Neuronal stem cell (in vitro differentiated cells): ENCODE results near the gene PDS5B.

Source experiments
- DNase-seq: peaks from one replicate; pipeline ENCODE4 v3.0.0-alpha.2; 2013; ENCODE audit warnings: low spot score
- H2AFZ ChIP-seq: one replicate; pipeline ENCODE4 v1.6.1; 2013; ENCODE audit warnings: mild to moderate bottlenecking, low read length, inconsistent platforms
- H2AK5ac ChIP-seq: 2 replicates; pipeline ENCODE4 v1.6.1; 2013; ENCODE audit warnings: low read depth, mild to moderate bottlenecking, inconsistent platforms, low read length, moderate library complexity, mixed read lengths
- H2BK120ac ChIP-seq: 2 replicates; pipeline ENCODE4 v1.6.1; 2013; ENCODE audit warnings: low read depth, mild to moderate bottlenecking, inconsistent platforms, low read length, moderate library complexity, mixed read lengths
- H2BK12ac ChIP-seq: one replicate; pipeline ENCODE4 v1.6.1; 2013; ENCODE audit warnings: low read length, inconsistent platforms
- H2BK15ac ChIP-seq: 2 replicates; pipeline ENCODE4 v1.6.1; 2013; ENCODE audit warnings: mild to moderate bottlenecking, low read length, inconsistent platforms, mixed read lengths
- H2BK5ac ChIP-seq: one replicate; pipeline ENCODE4 v1.6.1; 2013; ENCODE audit warnings: inconsistent platforms, mild to moderate bottlenecking, low read length, moderate library complexity
- H3K14ac ChIP-seq: one replicate; pipeline ENCODE4 v1.6.1; 2013; ENCODE audit warnings: low read length, inconsistent platforms
- H3K18ac ChIP-seq: 2 replicates; pipeline ENCODE4 v1.6.1; 2013; ENCODE audit warnings: low read length, inconsistent platforms
- H3K23ac ChIP-seq: 2 replicates; pipeline ENCODE4 v1.6.1; 2013; ENCODE audit warnings: low read depth, mild to moderate bottlenecking, mixed read lengths, low read length, inconsistent platforms; ENCODE audit not compliant: poor library complexity
- H3K27ac ChIP-seq: replicated peaks from 3 replicates; pipeline ENCODE4 v1.5.1; 2013; ENCODE audit warnings: low read length, inconsistent platforms
- H3K27me3 ChIP-seq, 3 experiments: 2 replicates each; pipeline ENCODE4 v1.6.1; 2013; ENCODE audit warnings: low read length in 3 of 3, mild to moderate bottlenecking in 2 of 3, inconsistent platforms in 1 of 3, low read depth in 1 of 3, mixed read lengths in 1 of 3, moderate library complexity in 1 of 3; ENCODE audit not compliant: control insufficient read depth in 3 of 3, insufficient read depth in 3 of 3
- H3K36me3 ChIP-seq, 2 donors: replicated peaks in 1 of 2; 2 replicates each; pipeline ENCODE4 v1.6.1; 2013; ENCODE audit warnings: low read length in 2 of 2; ENCODE audit not compliant: control insufficient read depth in 2 of 2, insufficient read depth in 2 of 2
- H3K4ac ChIP-seq: 2 replicates; pipeline ENCODE4 v1.6.1; 2013; ENCODE audit warnings: inconsistent platforms, mild to moderate bottlenecking, low read length, moderate library complexity
- H3K4me1 ChIP-seq, 2 donors: 1 replicate in 1 of 2; 2 replicates in 1 of 2; pipeline ENCODE4 v1.6.1; 2013; ENCODE audit warnings: low read length in 2 of 2, low read depth in 1 of 2; ENCODE audit not compliant: control insufficient read depth in 2 of 2, insufficient read depth in 1 of 2
- H3K4me2 ChIP-seq: one replicate; pipeline ENCODE4 v1.6.1; 2013; ENCODE audit warnings: mild to moderate bottlenecking, low read length, inconsistent platforms; ENCODE audit not compliant: insufficient read depth, poor library complexity, severe bottlenecking
- H3K4me3 ChIP-seq, 2 donors: 2 replicates each; pipeline ENCODE4 v1.5.1; 2013; ENCODE audit warnings: low read length in 2 of 2, mild to moderate bottlenecking in 2 of 2, inconsistent platforms in 1 of 2, moderate library complexity in 1 of 2
- H3K79me1 ChIP-seq: one replicate; pipeline ENCODE4 v1.6.1; 2013; ENCODE audit warnings: low read depth, mild to moderate bottlenecking, inconsistent platforms, low read length, moderate library complexity
- H3K9ac ChIP-seq: one replicate; pipeline ENCODE4 v1.6.1; 2013; ENCODE audit warnings: mild to moderate bottlenecking, low read depth, low read length, inconsistent platforms; ENCODE audit not compliant: poor library complexity
- H3K9me3 ChIP-seq, 2 donors: replicated peaks in 1 of 2; 2 replicates each; pipeline versions ENCODE3 to v1.6.1; 2013; ENCODE audit warnings: low read length in 2 of 2, mild to moderate bottlenecking in 2 of 2, inconsistent platforms in 1 of 2, low read depth in 1 of 2, mixed read lengths in 1 of 2, moderate library complexity in 1 of 2; ENCODE audit not compliant: control insufficient read depth in 2 of 2, insufficient read depth in 1 of 2
- H4K8ac ChIP-seq: one replicate; pipeline ENCODE4 v1.6.1; 2013; ENCODE audit warnings: low read depth, mild to moderate bottlenecking, inconsistent platforms, low read length, moderate library complexity
- H4K91ac ChIP-seq: one replicate; pipeline ENCODE4 v1.6.1; 2013; ENCODE audit warnings: low read length, low read depth, mild to moderate bottlenecking, inconsistent platforms; ENCODE audit not compliant: poor library complexity
- WGBS, 2 donors: extraction: QIAGEN DNeasy Blood & Tissue Kit; methylation state at CpG; one replicate each; pipeline ENCODE4 v1.1.7; 2013; ENCODE audit warnings: missing lambda C conversion rate in 2 of 2, mixed read lengths in 1 of 2; ENCODE audit not compliant: insufficient read length in 2 of 2, insufficient replicate concordance in 1 of 2; ENCODE audit errors: extremely low coverage in 2 of 2; 5-methylcytosine and 5-hydroxymethylcytosine counted together

The PDS5B gene

GRCh38 chr13:32624441-32624840, 38.2 kb downstream of the PDS5B start:
- peaks cover 5 to 33% of the 10 kb centered on the region in 2 donors for H3K9me3 ChIP-seq
- peaks cover 0 to 5% of the 10 kb centered on the region in 2 donors for H3K36me3 ChIP-seq
- no peak overlapping the region for H4K8ac ChIP-seq
- no peak overlapping the region for H3K4me3 ChIP-seq
- no peak overlapping the region for H3K27ac ChIP-seq
- no peak overlapping the region for H2BK5ac ChIP-seq
- peaks cover 0 to 4% of the 10 kb centered on the region in 2 donors for H3K4me1 ChIP-seq
- no peak overlapping the region for H2AK5ac ChIP-seq
- no peak overlapping the region for H2BK15ac ChIP-seq
- H3K14ac ChIP-seq, result no peak overlapping the region
- DNase-seq, result no peak
- H3K4ac ChIP-seq, result no peak overlapping the region
- H2AFZ ChIP-seq, result no peak overlapping the region
- no peak overlapping the region for H2BK120ac ChIP-seq
- no peak overlapping the region for H2BK12ac ChIP-seq
- H3K79me1 ChIP-seq, result peaks cover 4% of the 10 kb centered on the region
- H3K9ac ChIP-seq, result no peak overlapping the region
- no peak overlapping the region for H3K23ac ChIP-seq
- no peak overlapping the region for H4K91ac ChIP-seq
- no CpG with 5 or more reads among the region's 1 CpG for WGBS, 2 donors
- no peak overlapping the region for H3K4me2 ChIP-seq
- no peaks in the 10 kb centered on the region for H3K27me3 ChIP-seq
- H3K18ac ChIP-seq, result no peak overlapping the region

GRCh38 chr13:32627793-32628192, 41.5 kb downstream of the PDS5B start:
- Histone ChIP-seq H3K9ac (no peak overlapping the region), H3K4me2 (no peak overlapping the region), H2AFZ (no peak overlapping the region), H3K4me3 (no peak overlapping the region), H3K36me3 (peaks cover 0 to 10% of the 10 kb centered on the region in 2 donors), H3K4me1 (peaks cover 0 to 4% of the 10 kb centered on the region in 2 donors), H2BK15ac (no peak overlapping the region), H3K9me3 (peaks cover 4 to 27% of the 10 kb centered on the region in 2 donors), H3K79me1 (peaks cover 2% of the 10 kb centered on the region), H3K27me3 (no peaks in the 10 kb centered on the region), H4K91ac (no peak overlapping the region), H3K27ac (no peak overlapping the region), H3K14ac (no peak overlapping the region), H3K23ac (no peak overlapping the region), H2BK12ac (no peak overlapping the region), H3K18ac (no peak overlapping the region), H2BK5ac (no peak overlapping the region), H2BK120ac (no peak overlapping the region), H3K4ac (no peak overlapping the region), H2AK5ac (no peak overlapping the region), H4K8ac (no peak overlapping the region)
- no CpG with 5 or more reads among the region's 1 CpG for WGBS, 2 donors
- no peak for DNase-seq

- no CpG with 5 or more reads among the region's 2 CpGs for WGBS, 2 donors
- Histone ChIP-seq H3K14ac (no peak overlapping the region), H3K27me3 (no peaks in the 10 kb centered on the region)
Measured at GRCh38 chr13:32629313-32629712, 43.1 kb downstream of the PDS5B start.

GRCh38 chr13:32629866-32630265, 43.6 kb downstream of the PDS5B start:
- Histone ChIP-seq H3K27me3 (no peaks in the 10 kb centered on the region), H3K4me3 (no peak overlapping the region), H3K18ac (no peak overlapping the region), H4K91ac (no peak overlapping the region), H3K36me3 (peaks cover 0 to 8% of the 10 kb centered on the region in 2 donors), H3K27ac (no peak overlapping the region), H3K9me3 (peaks cover 0 to 10% of the 10 kb centered on the region in 2 donors), H3K4ac (no peak overlapping the region), H2BK120ac (no peak overlapping the region), H3K9ac (no peak overlapping the region), H2BK12ac (no peak overlapping the region), H3K23ac (no peak overlapping the region), H4K8ac (no peak overlapping the region), H2AFZ (no peak overlapping the region), H2BK5ac (no peak overlapping the region), H3K4me2 (no peak overlapping the region), H3K79me1 (peaks cover 2% of the 10 kb centered on the region), H3K4me1 (peaks cover 0 to 4% of the 10 kb centered on the region in 2 donors), H2BK15ac (no peak overlapping the region), H3K14ac (no peak overlapping the region), H2AK5ac (no peak overlapping the region)
- no peak for DNase-seq
- WGBS, 2 donors, result no CpG with 5 or more reads among the region's 1 CpG

More at GRCh38 chr13:32629313-32629712, 43.1 kb downstream of the PDS5B start:
- Histone ChIP-seq H3K9me3 (peaks cover 0 to 12% of the 10 kb centered on the region in 2 donors), H3K4me2 (no peak overlapping the region), H3K36me3 (peaks cover 0 to 10% of the 10 kb centered on the region in 2 donors), H2BK15ac (no peak overlapping the region), H3K4ac (no peak overlapping the region), H4K91ac (no peak overlapping the region), H2BK5ac (no peak overlapping the region), H3K4me1 (peaks cover 0 to 4% of the 10 kb centered on the region in 2 donors), H3K18ac (no peak overlapping the region), H3K79me1 (peaks cover 2% of the 10 kb centered on the region), H4K8ac (no peak overlapping the region), H3K9ac (no peak overlapping the region), H3K4me3 (no peak overlapping the region), H3K23ac (no peak overlapping the region), H2AFZ (no peak overlapping the region), H2BK12ac (no peak overlapping the region), H2BK120ac (no peak overlapping the region), H2AK5ac (no peak overlapping the region), H3K27ac (no peak overlapping the region)
- DNase-seq, result no peak
